Measurements from ENCODE around the gene SAMHD1.
A peak's percentile ranks its signal among the peaks of the same experiment; 100 is the strongest.

SAMHD1 gene

DNA sequence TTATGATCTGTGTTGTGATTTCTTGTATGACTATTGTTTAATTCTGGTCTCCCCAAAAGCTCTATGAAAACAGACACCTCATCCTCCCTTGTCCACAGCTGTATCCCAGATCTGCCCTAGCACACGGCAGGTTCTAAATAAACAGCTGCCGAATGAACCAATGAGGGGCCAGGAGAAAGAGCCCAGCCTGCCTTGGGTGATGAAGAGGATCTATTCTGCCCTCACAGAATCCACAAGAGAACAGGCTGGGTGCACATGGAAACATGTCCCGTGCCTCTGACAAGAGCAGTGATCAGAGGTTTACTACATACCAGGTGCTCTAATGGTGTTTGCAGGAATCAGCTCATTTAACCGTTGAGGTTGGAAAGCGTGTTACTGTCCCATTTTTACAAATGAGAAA lies 91.2 kb downstream of the SAMHD1 start:
- peak overlapping the region; percentile 5 for H3K4me3 ChIP-seq (ENCODE audit: low read length)
- H3K9me3 ChIP-seq (ENCODE audit: control insufficient read depth, low read length), result no peaks in the 10 kb centered on the region
- H3K4me1 ChIP-seq (ENCODE audit: control insufficient read depth, insufficient read depth, low read length), result peaks cover 41% of the 10 kb centered on the region
- no peak overlapping the region for H3K9ac ChIP-seq (ENCODE audit: low read length)
- H3K36me3 ChIP-seq (ENCODE audit: control insufficient read depth, insufficient read depth, low read length, severe bottlenecking), result no peaks in the 10 kb centered on the region
- no peaks in the 10 kb centered on the region for H3K27me3 ChIP-seq (replicated peaks; ENCODE audit: control insufficient read depth, insufficient read depth, low read length)
- DNase-seq (ENCODE audit: low read depth), result peak; percentile 20

DNA sequence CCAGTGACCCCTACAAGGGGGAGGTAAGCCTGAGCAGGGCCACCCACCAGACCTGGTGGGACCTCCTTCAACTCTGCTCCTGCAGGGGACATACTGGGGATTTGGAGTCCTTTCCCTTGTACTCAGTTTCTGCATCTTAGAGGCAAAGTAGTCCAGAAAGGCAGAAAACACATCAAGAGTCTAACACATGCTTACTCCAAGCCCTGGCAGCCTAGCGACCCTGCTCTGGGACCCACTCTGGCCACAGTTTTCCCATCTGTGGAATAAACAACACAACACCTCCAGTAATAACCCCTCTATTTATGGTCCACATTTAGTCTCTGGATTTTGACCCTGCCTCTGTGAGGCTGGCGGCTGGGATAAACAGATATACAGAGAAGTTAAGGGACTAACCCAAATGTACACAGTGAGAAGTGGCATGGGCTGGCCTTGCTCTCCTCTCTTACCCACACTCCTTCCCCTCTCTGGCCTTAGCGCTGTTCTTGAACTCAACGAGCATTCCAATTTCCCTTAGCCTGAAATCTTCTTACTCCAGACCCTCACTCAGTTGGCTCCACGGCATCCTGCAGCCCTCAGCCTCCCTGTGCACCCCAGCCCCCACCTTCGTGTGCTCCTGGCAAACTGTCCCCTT lies 91.7 kb downstream of the SAMHD1 start:
- Histone ChIP-seq H3K36me3 (ENCODE audit: control insufficient read depth, insufficient read depth, low read length, severe bottlenecking) (no peaks in the 10 kb centered on the region), H3K9ac (ENCODE audit: low read length) (no peak overlapping the region), H3K27me3 (replicated peaks; ENCODE audit: control insufficient read depth, insufficient read depth, low read length) (no peaks in the 10 kb centered on the region), H3K4me3 (ENCODE audit: low read length) (no peak overlapping the region), H3K9me3 (ENCODE audit: control insufficient read depth, low read length) (no peaks in the 10 kb centered on the region), H3K4me1 (ENCODE audit: control insufficient read depth, insufficient read depth, low read length) (peaks cover 46% of the 10 kb centered on the region)
- peak; percentile 24 for DNase-seq (ENCODE audit: low read depth)

DNA sequence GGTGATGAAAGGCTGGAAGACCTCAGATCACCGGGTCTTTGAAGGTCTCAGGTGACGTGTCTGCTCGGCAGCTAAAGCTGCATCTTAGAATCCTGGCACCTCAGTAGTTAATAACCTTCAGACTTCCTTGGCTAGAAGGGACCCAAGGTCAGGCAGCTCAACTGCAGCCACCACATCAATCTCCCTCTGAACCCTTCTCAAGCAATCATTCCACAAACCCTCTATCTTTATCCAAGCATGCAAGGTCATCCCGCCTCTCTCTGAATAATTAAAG lies 92.3 kb downstream of the SAMHD1 start:
- Histone ChIP-seq H3K9me3 (ENCODE audit: control insufficient read depth, low read length) (no peaks in the 10 kb centered on the region), H3K4me3 (ENCODE audit: low read length) (no peak overlapping the region), H3K27me3 (replicated peaks; ENCODE audit: control insufficient read depth, insufficient read depth, low read length) (no peaks in the 10 kb centered on the region), H3K4me1 (ENCODE audit: control insufficient read depth, insufficient read depth, low read length) (peaks cover 50% of the 10 kb centered on the region), H3K9ac (ENCODE audit: low read length) (no peak overlapping the region), H3K36me3 (ENCODE audit: control insufficient read depth, insufficient read depth, low read length, severe bottlenecking) (no peaks in the 10 kb centered on the region)
- no peak for DNase-seq (ENCODE audit: low read depth)

DNA sequence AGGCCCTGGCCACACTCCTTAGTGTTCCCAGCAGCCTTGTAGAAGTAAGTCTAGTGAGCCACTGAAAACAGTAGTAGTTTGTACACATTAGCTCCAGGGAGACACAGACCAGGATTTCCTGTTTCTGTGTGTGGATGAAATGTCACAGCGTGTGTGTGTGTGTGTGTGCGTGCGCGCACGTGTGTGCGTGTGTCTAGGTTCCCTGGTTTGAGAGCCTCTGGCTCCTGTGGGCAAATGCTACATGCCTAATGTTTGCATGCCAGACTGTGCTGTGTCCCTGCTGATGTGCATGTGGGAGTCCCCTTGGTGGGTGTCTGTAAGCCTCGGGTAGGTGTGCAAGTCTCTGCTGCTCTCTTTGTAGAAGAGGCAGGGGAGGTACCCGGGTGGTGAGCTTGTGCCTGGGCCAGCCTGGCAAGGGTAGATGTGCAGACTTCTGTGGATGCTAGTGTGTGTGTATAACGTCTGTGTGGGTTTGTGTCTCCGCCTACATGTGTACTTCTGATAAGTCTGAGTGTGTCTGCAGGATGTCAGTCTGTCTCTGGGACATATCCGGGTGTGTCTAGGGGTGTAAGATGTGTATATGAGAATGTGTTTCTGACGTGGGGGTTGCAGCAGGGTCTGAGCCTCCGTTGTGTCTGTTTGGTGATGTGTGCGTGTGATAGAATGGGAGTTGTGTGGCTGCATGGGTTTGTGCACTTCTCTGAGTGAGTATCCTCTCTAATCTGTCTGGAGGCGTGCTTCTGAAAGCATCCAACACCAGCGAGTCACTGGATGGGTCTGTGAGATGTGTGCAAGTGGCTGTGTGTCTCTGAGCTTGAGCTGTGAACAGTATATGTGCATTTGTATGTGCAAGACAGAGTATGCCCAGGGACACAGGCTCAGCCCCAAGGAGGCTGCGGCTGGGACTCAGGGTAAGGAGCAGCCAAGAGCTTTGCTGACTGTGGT lies 94.5 kb downstream of the SAMHD1 start:
- Histone ChIP-seq H3K4me3 (ENCODE audit: low read length) (no peak overlapping the region), H3K9me3 (ENCODE audit: control insufficient read depth, low read length) (no peaks in the 10 kb centered on the region), H3K36me3 (ENCODE audit: control insufficient read depth, insufficient read depth, low read length, severe bottlenecking) (no peaks in the 10 kb centered on the region), H3K9ac (ENCODE audit: low read length) (peak overlapping the region; percentile 5), H3K27me3 (replicated peaks; ENCODE audit: control insufficient read depth, insufficient read depth, low read length) (no peaks in the 10 kb centered on the region), H3K4me1 (ENCODE audit: control insufficient read depth, insufficient read depth, low read length) (peaks cover 60% of the 10 kb centered on the region)
- peak; percentile 36 for DNase-seq (ENCODE audit: low read depth)

DNA sequence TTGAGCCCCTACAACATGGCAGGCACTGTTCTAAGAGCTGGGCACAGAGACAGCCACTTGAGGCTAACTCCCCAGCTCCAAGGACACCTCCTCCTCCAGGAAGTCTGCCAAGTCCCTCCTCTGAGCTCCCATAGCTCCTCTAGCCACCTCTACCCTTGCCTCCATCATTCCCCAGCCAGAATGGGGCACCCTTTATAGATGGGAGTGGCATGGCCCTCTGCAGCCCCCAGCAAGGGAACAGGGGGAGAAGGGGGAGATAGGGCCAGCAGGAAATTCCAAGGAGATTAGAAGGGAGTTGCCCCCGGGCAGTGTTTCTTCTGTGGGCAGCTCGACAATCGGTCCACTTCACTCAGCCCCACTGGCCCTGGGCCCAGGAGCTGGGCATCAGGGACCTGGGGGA lies 95.3 kb downstream of the SAMHD1 start:
- peak; percentile 70 for DNase-seq (ENCODE audit: low read depth)
- Histone ChIP-seq H3K9me3 (ENCODE audit: control insufficient read depth, low read length) (no peaks in the 10 kb centered on the region), H3K4me3 (ENCODE audit: low read length) (no peak overlapping the region), H3K27me3 (replicated peaks; ENCODE audit: control insufficient read depth, insufficient read depth, low read length) (no peaks in the 10 kb centered on the region), H3K9ac (ENCODE audit: low read length) (no peak overlapping the region), H3K4me1 (ENCODE audit: control insufficient read depth, insufficient read depth, low read length) (peaks cover 55% of the 10 kb centered on the region), H3K36me3 (ENCODE audit: control insufficient read depth, insufficient read depth, low read length, severe bottlenecking) (no peaks in the 10 kb centered on the region)

DNA sequence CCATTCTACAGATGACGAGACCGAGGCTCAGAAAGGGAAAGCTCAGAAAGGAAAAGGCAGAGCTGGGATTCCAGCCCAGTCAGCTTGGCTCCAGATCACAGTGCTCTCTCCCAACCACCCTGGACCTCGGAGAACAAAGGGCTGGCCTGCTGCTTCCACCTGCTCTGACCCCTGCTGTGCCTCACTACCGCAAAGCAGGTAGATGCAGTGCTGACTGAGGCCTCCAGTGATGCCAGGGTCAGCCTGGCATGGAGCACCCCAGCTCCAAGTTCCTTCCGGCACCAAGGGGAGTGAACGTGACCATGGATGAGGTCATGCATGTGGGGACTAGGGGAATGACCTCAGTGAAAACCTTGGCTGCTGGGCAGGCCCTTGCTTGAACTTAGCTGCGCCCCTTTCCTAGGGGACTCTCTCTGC lies 96.3 kb downstream of the SAMHD1 start:
- no peaks in the 10 kb centered on the region for H3K36me3 ChIP-seq (ENCODE audit: control insufficient read depth, insufficient read depth, low read length, severe bottlenecking)
- no peaks in the 10 kb centered on the region for H3K27me3 ChIP-seq (replicated peaks; ENCODE audit: control insufficient read depth, insufficient read depth, low read length)
- H3K9me3 ChIP-seq (ENCODE audit: control insufficient read depth, low read length), result no peaks in the 10 kb centered on the region
- DNase-seq (ENCODE audit: low read depth), result no peak
- no peak overlapping the region for H3K4me3 ChIP-seq (ENCODE audit: low read length)
- H3K4me1 ChIP-seq (ENCODE audit: control insufficient read depth, insufficient read depth, low read length), result peaks cover 46% of the 10 kb centered on the region
- H3K9ac ChIP-seq (ENCODE audit: low read length), result no peak overlapping the region

DNA sequence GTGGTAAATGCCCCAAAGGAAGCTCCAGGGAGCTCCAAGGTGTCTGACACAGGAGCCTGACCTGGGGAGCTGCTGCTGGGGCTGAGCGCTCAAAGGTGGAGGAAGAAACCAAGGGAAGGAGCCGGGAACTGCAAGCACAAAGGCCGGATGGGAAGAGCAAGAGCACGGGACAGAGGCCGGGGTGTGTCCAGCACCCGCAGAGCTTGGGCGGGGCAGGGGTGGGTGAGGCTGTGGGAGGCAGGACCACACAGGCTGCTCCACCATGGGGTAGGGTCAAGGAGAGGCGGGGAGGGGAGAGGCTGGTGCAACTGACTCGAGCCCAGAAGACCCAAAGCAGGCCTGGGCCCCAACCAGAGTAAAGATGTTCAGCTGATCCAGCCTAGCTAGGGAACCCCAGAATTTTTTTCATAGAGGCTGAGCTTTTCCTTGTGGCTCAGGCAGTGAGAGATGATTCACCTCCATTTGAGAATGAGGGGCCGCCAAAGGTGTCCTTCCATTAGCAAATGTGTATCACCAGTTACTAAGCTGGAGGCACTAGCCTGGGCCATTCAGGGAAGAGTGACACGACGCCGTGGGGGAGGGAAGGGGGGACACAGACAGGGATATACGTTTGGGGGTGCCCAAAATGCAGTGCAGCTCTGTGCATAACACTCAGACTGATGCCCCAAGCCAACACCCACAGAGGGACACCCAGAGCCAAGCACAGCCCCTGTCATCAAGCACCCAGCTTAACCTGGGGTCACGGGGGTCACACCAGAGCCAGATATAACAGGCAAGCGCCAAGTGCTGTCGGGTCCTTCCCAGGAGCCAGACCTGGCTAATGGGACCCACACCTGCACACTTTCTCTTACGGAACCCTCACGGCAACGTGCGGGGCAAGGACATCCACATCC lies 96.9 kb downstream of the SAMHD1 start:
- Histone ChIP-seq H3K4me1 (ENCODE audit: control insufficient read depth, insufficient read depth, low read length) (peaks cover 41% of the 10 kb centered on the region), H3K27me3 (replicated peaks; ENCODE audit: control insufficient read depth, insufficient read depth, low read length) (no peaks in the 10 kb centered on the region), H3K36me3 (ENCODE audit: control insufficient read depth, insufficient read depth, low read length, severe bottlenecking) (no peaks in the 10 kb centered on the region), H3K9ac (ENCODE audit: low read length) (peak overlapping the region; percentile 51), H3K4me3 (ENCODE audit: low read length) (no peak overlapping the region), H3K9me3 (ENCODE audit: control insufficient read depth, low read length) (no peaks in the 10 kb centered on the region)
- DNase-seq (ENCODE audit: low read depth), result no peak

DNA sequence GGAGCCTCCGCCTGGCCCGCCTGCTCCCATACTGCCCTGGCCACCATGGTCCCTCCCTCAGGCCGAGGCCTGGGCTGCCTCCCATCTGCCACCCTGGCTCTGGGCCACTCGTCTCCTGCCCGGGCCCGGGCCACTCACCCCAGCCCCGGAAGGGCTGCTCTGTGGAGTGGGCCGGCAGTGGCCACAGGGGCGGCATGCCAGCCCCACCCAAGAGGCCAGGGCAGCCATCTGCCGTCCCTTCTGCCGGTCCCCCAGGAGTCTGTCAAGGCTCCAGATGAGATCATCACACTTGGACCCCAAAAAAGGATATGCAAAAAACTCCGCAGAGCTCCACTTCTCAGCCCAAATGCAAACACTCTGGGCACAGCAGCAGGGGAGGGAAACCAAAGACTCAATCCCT lies 99.3 kb downstream of the SAMHD1 start:
- Histone ChIP-seq H3K9me3 (ENCODE audit: control insufficient read depth, low read length) (no peaks in the 10 kb centered on the region), H3K4me3 (ENCODE audit: low read length) (no peak overlapping the region), H3K27me3 (replicated peaks; ENCODE audit: control insufficient read depth, insufficient read depth, low read length) (no peaks in the 10 kb centered on the region), H3K36me3 (ENCODE audit: control insufficient read depth, insufficient read depth, low read length, severe bottlenecking) (no peaks in the 10 kb centered on the region), H3K4me1 (ENCODE audit: control insufficient read depth, insufficient read depth, low read length) (peaks cover 58% of the 10 kb centered on the region), H3K9ac (ENCODE audit: low read length) (peak overlapping the region; percentile 57)
- DNase-seq (ENCODE audit: low read depth), result no peak

DNA sequence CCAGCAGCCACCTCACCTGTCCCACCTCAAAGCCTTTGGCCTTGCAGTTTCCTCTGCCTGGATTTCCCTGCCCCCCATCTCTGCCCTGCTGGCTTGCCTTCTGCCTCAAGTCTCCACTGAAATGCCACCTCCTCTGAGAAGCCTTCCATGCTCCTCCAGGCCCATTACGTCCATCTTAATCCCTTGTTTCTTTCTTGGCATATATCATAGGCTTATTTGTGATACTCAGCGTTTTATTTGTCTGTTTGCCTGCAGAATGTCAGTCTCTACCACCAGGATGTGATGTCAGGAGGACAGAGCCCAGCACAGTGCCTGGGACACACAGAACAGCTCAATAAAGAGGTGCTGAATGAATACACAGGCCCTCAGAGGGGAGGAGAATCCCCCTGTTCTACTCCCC lies 100.0 kb downstream of the SAMHD1 start:
- Histone ChIP-seq H3K9me3 (ENCODE audit: control insufficient read depth, low read length) (no peaks in the 10 kb centered on the region), H3K36me3 (ENCODE audit: control insufficient read depth, insufficient read depth, low read length, severe bottlenecking) (no peaks in the 10 kb centered on the region), H3K4me3 (ENCODE audit: low read length) (no peak overlapping the region), H3K27me3 (replicated peaks; ENCODE audit: control insufficient read depth, insufficient read depth, low read length) (no peaks in the 10 kb centered on the region), H3K4me1 (ENCODE audit: control insufficient read depth, insufficient read depth, low read length) (peaks cover 62% of the 10 kb centered on the region), H3K9ac (ENCODE audit: low read length) (peak overlapping the region; percentile 57)
- DNase-seq (ENCODE audit: low read depth), result no peak

DNA sequence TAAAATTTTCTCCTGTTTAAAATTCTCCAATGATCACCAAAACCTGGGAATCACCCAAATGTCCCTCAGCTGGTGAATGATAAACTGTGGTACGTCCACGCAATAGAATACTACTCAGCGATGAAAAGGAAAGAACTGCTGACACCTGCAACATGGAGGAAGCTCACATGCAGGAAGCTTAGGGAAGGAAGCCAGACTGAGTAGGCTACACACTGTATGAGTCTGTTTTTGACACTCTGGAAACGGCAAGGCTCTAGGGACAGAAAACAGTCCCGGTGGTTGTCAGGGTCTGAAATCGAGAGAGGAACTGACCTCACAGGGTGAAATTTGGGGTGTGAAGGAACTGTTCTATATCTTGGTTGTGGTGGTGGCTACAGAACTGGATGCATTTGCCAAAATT lies 100.7 kb downstream of the SAMHD1 start:
- no peak for DNase-seq (ENCODE audit: low read depth)
- no peaks in the 10 kb centered on the region for H3K27me3 ChIP-seq (replicated peaks; ENCODE audit: control insufficient read depth, insufficient read depth, low read length)
- no peaks in the 10 kb centered on the region for H3K36me3 ChIP-seq (ENCODE audit: control insufficient read depth, insufficient read depth, low read length, severe bottlenecking)
- no peak overlapping the region for H3K4me3 ChIP-seq (ENCODE audit: low read length)
- H3K4me1 ChIP-seq (ENCODE audit: control insufficient read depth, insufficient read depth, low read length), result peaks cover 62% of the 10 kb centered on the region
- no peak overlapping the region for H3K9ac ChIP-seq (ENCODE audit: low read length)
- no peaks in the 10 kb centered on the region for H3K9me3 ChIP-seq (ENCODE audit: control insufficient read depth, low read length)

Data from adipocyte (in vitro differentiated cells).